AG09309 (cell line): ENCODE results near the gene RINT1.
"Not testable (repeated sequence)": the region's sequence is repeated elsewhere in the genome, so short reads cannot be mapped to it uniquely, and the experiment has no call there.

Experiments
- DNase-seq: peaks from one replicate; pipeline ENCODE4 v3.0.0-alpha.2; 2010; ENCODE audit warnings: low read depth
- H3K4me3 ChIP-seq: 2 replicates; pipeline ENCODE4 v1.5.1; 2011; ENCODE audit warnings: mild to moderate bottlenecking, low read depth, low read length, moderate library complexity; ENCODE audit not compliant: control insufficient read depth
- TF ChIP-seq, protein P1 (sequence below): IDR thresholded peaks from 2 replicates; pipeline ENCODE4 v1.5.1; 2011; ENCODE audit warnings: mild to moderate bottlenecking, low read depth, low read length, inconsistent platforms; ENCODE audit not compliant: insufficient read depth, control insufficient read depth; ENCODE audit errors: missing control alignments

RINT1 gene

GRCh38 chr7:105497016-105497415 is 35.0 kb upstream of the RINT1 start:
- H3K4me3 ChIP-seq: no peak overlapping the region
- TF ChIP-seq, protein P1, sequence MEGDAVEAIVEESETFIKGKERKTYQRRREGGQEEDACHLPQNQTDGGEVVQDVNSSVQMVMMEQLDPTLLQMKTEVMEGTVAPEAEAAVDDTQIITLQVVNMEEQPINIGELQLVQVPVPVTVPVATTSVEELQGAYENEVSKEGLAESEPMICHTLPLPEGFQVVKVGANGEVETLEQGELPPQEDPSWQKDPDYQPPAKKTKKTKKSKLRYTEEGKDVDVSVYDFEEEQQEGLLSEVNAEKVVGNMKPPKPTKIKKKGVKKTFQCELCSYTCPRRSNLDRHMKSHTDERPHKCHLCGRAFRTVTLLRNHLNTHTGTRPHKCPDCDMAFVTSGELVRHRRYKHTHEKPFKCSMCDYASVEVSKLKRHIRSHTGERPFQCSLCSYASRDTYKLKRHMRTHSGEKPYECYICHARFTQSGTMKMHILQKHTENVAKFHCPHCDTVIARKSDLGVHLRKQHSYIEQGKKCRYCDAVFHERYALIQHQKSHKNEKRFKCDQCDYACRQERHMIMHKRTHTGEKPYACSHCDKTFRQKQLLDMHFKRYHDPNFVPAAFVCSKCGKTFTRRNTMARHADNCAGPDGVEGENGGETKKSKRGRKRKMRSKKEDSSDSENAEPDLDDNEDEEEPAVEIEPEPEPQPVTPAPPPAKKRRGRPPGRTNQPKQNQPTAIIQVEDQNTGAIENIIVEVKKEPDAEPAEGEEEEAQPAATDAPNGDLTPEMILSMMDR: no peak
- DNase-seq: no peak

DNA sequence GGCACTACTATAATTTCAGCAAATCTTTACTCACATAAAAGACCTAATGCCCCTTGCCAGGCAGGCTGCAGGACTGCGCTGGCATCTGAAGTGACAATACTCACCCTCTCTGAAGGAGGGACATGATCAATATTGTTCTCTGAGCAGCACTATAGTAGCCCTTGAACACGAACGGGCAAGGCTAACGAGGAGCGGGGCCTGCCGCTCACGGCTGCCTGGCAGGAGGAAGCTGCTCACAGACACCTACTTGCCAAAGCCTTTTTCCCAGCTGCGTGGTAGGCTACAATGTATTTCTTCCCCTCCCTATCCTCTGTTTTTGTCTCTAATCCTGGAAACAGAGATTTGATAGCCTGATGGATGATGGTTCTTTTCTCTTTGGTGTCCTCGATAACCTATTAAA is 29.8 kb upstream of the RINT1 start:
- H3K4me3 ChIP-seq: no peak overlapping the region
- DNase-seq: no peak
- TF ChIP-seq, protein P1: no peak

DNA sequence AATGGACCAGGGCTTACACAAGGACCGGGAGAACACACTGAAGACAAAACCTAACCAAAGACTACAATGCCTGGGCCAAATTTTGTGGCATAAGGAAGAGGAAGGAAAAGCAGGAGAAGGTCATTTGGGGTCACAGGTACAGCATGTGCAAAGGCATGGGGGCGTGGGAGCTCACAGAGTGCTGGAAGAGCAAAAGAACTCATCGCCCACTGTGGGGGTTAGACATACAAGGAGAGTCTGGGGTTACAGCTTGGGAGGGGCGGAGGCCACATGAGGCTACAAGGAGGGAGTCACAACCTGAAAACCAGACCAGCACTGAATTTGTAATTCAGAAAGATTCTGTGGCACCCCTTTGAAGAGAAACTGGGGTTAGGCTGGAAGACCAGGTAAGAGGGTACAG is 19.6 kb upstream of the RINT1 start:
- no peak overlapping the region for H3K4me3 ChIP-seq
- no peak for DNase-seq
- TF ChIP-seq, protein P1: no peak

DNA sequence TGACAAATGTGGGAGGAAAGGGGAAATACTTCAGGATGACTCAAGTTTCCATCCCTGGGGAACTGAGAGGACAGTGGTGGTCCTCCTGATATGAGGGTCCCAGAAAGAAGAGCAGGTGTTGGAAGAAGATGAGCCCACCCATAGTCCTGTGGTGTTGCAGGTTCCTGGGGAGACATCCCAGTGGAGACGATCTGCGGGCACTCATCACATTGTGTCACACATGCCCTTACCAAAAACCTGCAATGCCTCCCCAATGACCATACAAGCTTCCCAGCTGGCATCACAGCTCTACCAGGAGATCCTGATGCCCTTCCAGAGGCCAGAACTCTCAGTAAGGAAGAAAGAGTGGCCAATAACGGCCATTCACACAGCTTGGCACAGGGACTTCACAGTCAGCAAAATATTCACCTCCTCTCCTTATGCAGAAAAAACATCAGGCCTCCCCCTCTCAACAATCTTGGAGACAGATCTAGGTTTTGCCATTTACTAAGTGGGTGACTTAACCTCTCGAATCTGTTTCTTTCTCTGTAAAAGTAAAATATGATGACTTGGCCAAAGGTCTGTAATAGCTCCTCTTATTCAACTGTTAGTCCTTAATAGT is 19.0 kb upstream of the RINT1 start:
- no peak overlapping the region for H3K4me3 ChIP-seq
- TF ChIP-seq, protein P1: no peak
- DNase-seq: no peak

GRCh38 chr7:105515610-105516009 is 16.4 kb upstream of the RINT1 start:
- not testable (repeated sequence) for H3K4me3 ChIP-seq

GRCh38 chr7:105519353-105519752 is 12.6 kb upstream of the RINT1 start:
- no peak overlapping the region for H3K4me3 ChIP-seq
- TF ChIP-seq, protein P1: no peak
- DNase-seq: no peak

More at GRCh38 chr7:105515610-105516009, 16.4 kb upstream of the RINT1 start:
- DNase-seq: not testable (repeated sequence)

- H3K4me3 ChIP-seq, DNase-seq: not testable (repeated sequence)
Observed at GRCh38 chr7:105520620-105521019, 11.4 kb upstream of the RINT1 start.

DNA sequence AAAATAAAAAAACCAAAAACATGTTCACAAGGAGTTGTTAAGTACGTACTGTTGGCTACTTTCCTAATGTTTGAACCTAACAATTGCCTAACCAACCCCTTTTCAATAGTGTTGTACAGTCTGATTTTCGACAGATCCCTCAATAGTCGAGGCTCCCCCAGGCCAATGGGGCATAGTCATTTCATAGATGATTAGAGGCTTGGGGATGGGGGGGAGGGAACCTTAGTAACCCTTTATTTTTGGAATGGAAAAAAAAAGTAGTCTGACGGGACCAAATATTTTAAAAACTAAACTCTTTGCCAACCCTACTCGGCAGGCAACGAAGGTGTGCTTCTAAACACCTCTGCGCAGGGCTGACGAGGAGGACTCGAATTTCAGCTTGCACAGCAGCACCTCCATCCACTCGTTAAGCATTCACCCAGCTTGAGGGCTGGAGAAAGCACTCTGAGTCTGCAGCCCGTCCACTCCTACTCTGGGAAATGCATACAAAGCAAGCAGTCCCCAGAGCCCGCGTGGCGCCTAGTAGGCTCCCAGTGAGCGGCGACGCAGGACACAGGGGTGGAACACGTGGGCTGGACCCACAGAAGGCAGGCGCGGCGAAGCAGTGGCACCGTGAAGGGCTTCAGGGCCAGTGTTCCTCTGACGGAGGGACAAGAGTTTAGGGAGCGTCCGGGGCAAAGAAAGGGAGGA is 10.8 kb upstream of the RINT1 start:
- DNase-seq: no peak
- TF ChIP-seq, protein P1: no peak
- H3K4me3 ChIP-seq: peak overlapping the region; percentile 53
